NCI-H1694 (cell line): Measurements from ENCODE around the gene SKAP1.
"Not testable (repeated sequence)": the region's sequence is repeated elsewhere in the genome, so short reads cannot be mapped to it uniquely, and the experiment has no call there.

Experiments used
- DNase-seq: peaks from one replicate; lab custom pipeline; 2025; lab: John Stamatoyannopoulos, UW

Gene SKAP1

GRCh38 chr17:48413613-48414405 is 16.2 kb downstream of the SKAP1 start:
- DNase-seq: no peak

GRCh38 chr17:48412841-48413240 is 17.2 kb downstream of the SKAP1 start:
- DNase-seq: no peak

GRCh38 chr17:48410821-48411220 is 19.2 kb downstream of the SKAP1 start:
- not testable (repeated sequence) for DNase-seq

GRCh38 chr17:48409607-48410006 is 20.4 kb downstream of the SKAP1 start:
- DNase-seq: no peak

- DNase-seq: no peak
These were observed 23.0 kb downstream of the SKAP1 start for GRCh38 chr17:48406936-48407567.

- no peak for DNase-seq
These were observed 35.2 kb downstream of the SKAP1 start for GRCh38 chr17:48394821-48395220.

- DNase-seq: no peak
These were observed 36.7 kb downstream of the SKAP1 start for GRCh38 chr17:48393283-48393682.

- no peak for DNase-seq
These were observed 37.2 kb downstream of the SKAP1 start for GRCh38 chr17:48392857-48393256.

GRCh38 chr17:48391444-48391843 is 38.6 kb downstream of the SKAP1 start:
- no peak for DNase-seq

GRCh38 chr17:48389903-48390302 is 40.1 kb downstream of the SKAP1 start:
- DNase-seq: no peak

- DNase-seq: no peak
These were observed 40.9 kb downstream of the SKAP1 start for GRCh38 chr17:48388955-48389743.

- no peak for DNase-seq
These were observed 43.2 kb downstream of the SKAP1 start for GRCh38 chr17:48386826-48387225.

- DNase-seq: no peak
These were observed 44.7 kb downstream of the SKAP1 start for GRCh38 chr17:48385319-48385718.

- DNase-seq: no peak
These were observed 45.9 kb downstream of the SKAP1 start for GRCh38 chr17:48384164-48384563.

- DNase-seq: no peak
These were observed 47.0 kb downstream of the SKAP1 start for GRCh38 chr17:48382989-48383388.

GRCh38 chr17:48378708-48379392 is 51.2 kb downstream of the SKAP1 start:
- DNase-seq: no peak

GRCh38 chr17:48378238-48378637 is 51.8 kb downstream of the SKAP1 start:
- no peak for DNase-seq

GRCh38 chr17:48376682-48377325 is 53.2 kb downstream of the SKAP1 start:
- no peak for DNase-seq

GRCh38 chr17:48375356-48375755 is 54.7 kb downstream of the SKAP1 start:
- no peak for DNase-seq

GRCh38 chr17:48374650-48375230 is 55.3 kb downstream of the SKAP1 start:
- DNase-seq: peak; percentile 52

GRCh38 chr17:48373883-48374282 is 56.1 kb downstream of the SKAP1 start:
- no peak for DNase-seq
